Osteoblast (primary cell): ENCODE measurements around the gene CDC14B. TPM values are rescaled to one million over a fixed set of nuclear protein-coding genes. Genes with fewer than 3 reads are reported as not detected.

Experiments
- DNase-seq: peaks from one replicate; pipeline ENCODE4 v3.0.0; 2011; ENCODE audit warnings: low spot score, mixed read lengths; ENCODE audit not compliant: insufficient read length; ENCODE audit errors: missing footprints
- H2AFZ ChIP-seq: 2 replicates; pipeline ENCODE4 v1.6.0; 2011; ENCODE audit warnings: mild to moderate bottlenecking, low read length
- H3K27ac ChIP-seq: 2 replicates; pipeline ENCODE4 v1.5.1; 2011; ENCODE audit warnings: mild to moderate bottlenecking, low read depth, low read length, moderate library complexity
- H3K27me3 ChIP-seq: 2 replicates; pipeline ENCODE4 v1.6.0; 2012; ENCODE audit warnings: mild to moderate bottlenecking, control low read depth, inconsistent platforms, low read length, moderate library complexity; ENCODE audit not compliant: insufficient read depth
- H3K36me3 ChIP-seq: 2 replicates; pipeline ENCODE4 v1.5.1; 2011; ENCODE audit warnings: mild to moderate bottlenecking, low read length, control low read depth, moderate library complexity; ENCODE audit not compliant: insufficient read depth
- H3K4me1 ChIP-seq: 2 replicates; pipeline ENCODE4 v1.5.1; 2011; ENCODE audit warnings: mild to moderate bottlenecking, low read length, control low read depth, moderate library complexity; ENCODE audit not compliant: insufficient read depth
- H3K4me2 ChIP-seq: 2 replicates; pipeline ENCODE4 v1.6.0; 2011; ENCODE audit warnings: mild to moderate bottlenecking, low read length; ENCODE audit not compliant: insufficient read depth
- H3K4me3 ChIP-seq: fragments of 200-600 bp; sonication (generic); 3 replicates; pipeline ENCODE4 v1.5.1; 2012; ENCODE audit warnings: mild to moderate bottlenecking, low read length, inconsistent platforms; ENCODE audit not compliant: insufficient read depth
- H3K79me2 ChIP-seq: 2 replicates; pipeline ENCODE4 v1.6.0; 2012; ENCODE audit warnings: mild to moderate bottlenecking, low read length, control low read depth, inconsistent platforms; ENCODE audit not compliant: insufficient read depth
- H3K9me3 ChIP-seq: 2 replicates; pipeline ENCODE4 v1.5.1; 2011; ENCODE audit warnings: low read depth, low read length, control low read depth
- H4K20me1 ChIP-seq: 2 replicates; pipeline ENCODE4 v1.6.0; 2012; ENCODE audit warnings: mild to moderate bottlenecking, low read length, control low read depth; ENCODE audit not compliant: insufficient read depth
- total RNA-seq: library from RNA; depleted of rRNA; stranded (reverse); fragments of >200 nt; gene quantifications from 2 replicates; pipeline ENCODE4 v1.2.3, GENCODE V29; 2012
- TF ChIP-seq, protein P1 (sequence below): IDR thresholded peaks from 2 replicates; pipeline ENCODE4 v1.5.1; 2011; ENCODE audit warnings: mild to moderate bottlenecking, low read depth, low read length, moderate library complexity; ENCODE audit errors: extremely low read depth

The CDC14B gene
- total RNA-seq, 1 donor: 43.4 TPM

DNA sequence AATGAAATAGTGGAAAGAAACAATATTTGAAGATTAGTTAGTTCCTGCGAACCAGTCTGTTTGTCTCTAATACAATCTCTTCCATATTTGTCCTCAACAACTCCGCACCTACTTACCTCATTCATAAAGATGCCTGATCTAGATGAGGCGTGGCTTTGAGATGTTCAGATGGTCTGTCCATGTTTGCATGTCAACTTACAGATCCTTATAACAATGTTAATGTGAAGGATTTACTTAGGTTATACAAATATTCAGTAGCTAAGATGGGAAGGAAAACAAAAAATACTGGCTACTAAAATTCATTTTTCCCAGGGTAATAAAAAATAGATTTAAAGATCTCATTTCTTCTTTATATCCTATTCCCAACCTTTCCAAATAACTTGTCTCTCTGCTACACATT lies 8.3 kb downstream of the CDC14B start:
- Histone ChIP-seq H3K9me3 (no peaks in the 10 kb centered on the region), H3K4me1 (peaks cover 20% of the 10 kb centered on the region), H3K36me3 (no peaks in the 10 kb centered on the region), H2AFZ (no peak overlapping the region), H3K4me2 (peak overlapping the region; percentile 68), H4K20me1 (no peaks in the 10 kb centered on the region), H3K79me2 (peaks cover 46% of the 10 kb centered on the region), H3K27me3 (no peaks in the 10 kb centered on the region), H3K4me3 (no peak overlapping the region), H3K27ac (peak overlapping the region; percentile 73)
- TF ChIP-seq, protein P1, sequence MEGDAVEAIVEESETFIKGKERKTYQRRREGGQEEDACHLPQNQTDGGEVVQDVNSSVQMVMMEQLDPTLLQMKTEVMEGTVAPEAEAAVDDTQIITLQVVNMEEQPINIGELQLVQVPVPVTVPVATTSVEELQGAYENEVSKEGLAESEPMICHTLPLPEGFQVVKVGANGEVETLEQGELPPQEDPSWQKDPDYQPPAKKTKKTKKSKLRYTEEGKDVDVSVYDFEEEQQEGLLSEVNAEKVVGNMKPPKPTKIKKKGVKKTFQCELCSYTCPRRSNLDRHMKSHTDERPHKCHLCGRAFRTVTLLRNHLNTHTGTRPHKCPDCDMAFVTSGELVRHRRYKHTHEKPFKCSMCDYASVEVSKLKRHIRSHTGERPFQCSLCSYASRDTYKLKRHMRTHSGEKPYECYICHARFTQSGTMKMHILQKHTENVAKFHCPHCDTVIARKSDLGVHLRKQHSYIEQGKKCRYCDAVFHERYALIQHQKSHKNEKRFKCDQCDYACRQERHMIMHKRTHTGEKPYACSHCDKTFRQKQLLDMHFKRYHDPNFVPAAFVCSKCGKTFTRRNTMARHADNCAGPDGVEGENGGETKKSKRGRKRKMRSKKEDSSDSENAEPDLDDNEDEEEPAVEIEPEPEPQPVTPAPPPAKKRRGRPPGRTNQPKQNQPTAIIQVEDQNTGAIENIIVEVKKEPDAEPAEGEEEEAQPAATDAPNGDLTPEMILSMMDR: no peak
- no peak for DNase-seq

DNA sequence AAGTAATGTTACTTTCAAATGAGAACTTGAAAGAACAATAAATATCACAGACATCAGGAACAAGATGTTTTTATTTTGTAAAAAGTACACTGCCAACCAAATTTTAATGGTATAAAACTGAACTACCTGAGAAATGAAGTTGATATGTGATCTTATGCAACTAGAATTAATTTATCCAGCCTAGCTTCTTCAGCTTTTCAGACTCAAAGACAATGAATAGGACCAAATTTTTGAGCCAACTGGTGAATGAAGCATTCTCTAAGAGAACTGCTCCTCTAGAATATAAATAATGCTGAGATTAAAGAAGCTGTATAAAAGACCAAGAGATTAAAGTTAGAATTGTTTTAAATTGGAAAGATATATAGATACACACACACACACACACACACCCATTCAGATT lies 9.9 kb downstream of the CDC14B start:
- H3K27me3 ChIP-seq: no peaks in the 10 kb centered on the region
- no peak overlapping the region for H3K4me3 ChIP-seq
- H2AFZ ChIP-seq: no peak overlapping the region
- H3K27ac ChIP-seq: no peak overlapping the region
- TF ChIP-seq, protein P1: no peak
- H3K4me1 ChIP-seq: peaks cover 17% of the 10 kb centered on the region
- no peaks in the 10 kb centered on the region for H3K9me3 ChIP-seq
- H3K4me2 ChIP-seq: no peak overlapping the region
- no peaks in the 10 kb centered on the region for H4K20me1 ChIP-seq
- H3K79me2 ChIP-seq: peaks cover 47% of the 10 kb centered on the region
- H3K36me3 ChIP-seq: no peaks in the 10 kb centered on the region
- DNase-seq: no peak

DNA sequence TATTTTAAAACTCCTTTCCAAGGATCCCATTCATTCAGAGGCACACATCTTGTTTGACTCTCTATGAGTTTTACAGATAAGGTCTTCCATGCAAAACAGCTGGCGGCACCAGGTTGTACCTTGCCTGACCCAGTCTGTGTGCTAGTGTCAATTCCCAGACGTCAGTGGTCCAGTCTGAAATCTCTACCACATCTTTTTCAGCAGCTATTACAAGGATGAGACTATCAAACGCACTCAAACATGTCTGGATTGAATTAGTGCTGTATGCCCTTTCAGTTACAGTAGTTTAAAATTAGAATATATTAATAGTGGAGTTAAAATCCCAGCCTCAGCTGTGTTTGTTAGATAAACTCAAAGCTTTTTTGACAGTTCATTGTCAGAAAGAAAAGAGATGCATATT lies 11.7 kb downstream of the CDC14B start:
- H3K79me2 ChIP-seq: peaks cover 40% of the 10 kb centered on the region
- TF ChIP-seq, protein P1: no peak
- DNase-seq: no peak
- no peaks in the 10 kb centered on the region for H3K36me3 ChIP-seq
- no peak overlapping the region for H2AFZ ChIP-seq
- no peaks in the 10 kb centered on the region for H3K27me3 ChIP-seq
- H3K9me3 ChIP-seq: no peaks in the 10 kb centered on the region
- no peak overlapping the region for H3K4me2 ChIP-seq
- H3K4me3 ChIP-seq: no peak overlapping the region
- no peaks in the 10 kb centered on the region for H4K20me1 ChIP-seq
- H3K4me1 ChIP-seq: peaks cover 17% of the 10 kb centered on the region
- H3K27ac ChIP-seq: no peak overlapping the region

DNA sequence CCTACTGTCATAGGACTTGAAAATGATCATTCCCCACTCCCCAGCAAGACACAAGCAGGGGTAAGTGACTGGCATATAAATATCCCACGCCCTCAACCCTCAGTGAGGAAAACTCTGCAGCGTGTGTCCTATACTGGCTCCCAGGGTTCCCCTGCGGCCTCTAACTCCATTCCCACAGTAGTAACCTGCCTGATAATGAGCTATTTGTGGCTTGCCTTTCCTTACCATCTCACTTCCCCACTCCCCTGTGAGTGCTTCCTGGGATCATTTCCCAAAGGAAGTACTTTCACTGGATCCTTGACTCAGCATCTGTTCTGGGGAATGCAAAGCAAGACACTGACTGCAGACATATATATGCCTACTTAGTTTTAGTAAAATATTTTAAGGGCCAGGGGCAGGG lies 14.3 kb downstream of the CDC14B start:
- Histone ChIP-seq H2AFZ (no peak overlapping the region), H3K79me2 (peaks cover 36% of the 10 kb centered on the region), H3K27me3 (no peaks in the 10 kb centered on the region), H3K4me3 (no peak overlapping the region), H3K9me3 (no peaks in the 10 kb centered on the region), H3K4me1 (no peaks in the 10 kb centered on the region), H3K4me2 (no peak overlapping the region), H3K27ac (no peak overlapping the region), H4K20me1 (no peaks in the 10 kb centered on the region), H3K36me3 (no peaks in the 10 kb centered on the region)
- no peak for DNase-seq
- TF ChIP-seq, protein P1: no peak
